ENCODE results near the gene AXIN2.

DNA sequence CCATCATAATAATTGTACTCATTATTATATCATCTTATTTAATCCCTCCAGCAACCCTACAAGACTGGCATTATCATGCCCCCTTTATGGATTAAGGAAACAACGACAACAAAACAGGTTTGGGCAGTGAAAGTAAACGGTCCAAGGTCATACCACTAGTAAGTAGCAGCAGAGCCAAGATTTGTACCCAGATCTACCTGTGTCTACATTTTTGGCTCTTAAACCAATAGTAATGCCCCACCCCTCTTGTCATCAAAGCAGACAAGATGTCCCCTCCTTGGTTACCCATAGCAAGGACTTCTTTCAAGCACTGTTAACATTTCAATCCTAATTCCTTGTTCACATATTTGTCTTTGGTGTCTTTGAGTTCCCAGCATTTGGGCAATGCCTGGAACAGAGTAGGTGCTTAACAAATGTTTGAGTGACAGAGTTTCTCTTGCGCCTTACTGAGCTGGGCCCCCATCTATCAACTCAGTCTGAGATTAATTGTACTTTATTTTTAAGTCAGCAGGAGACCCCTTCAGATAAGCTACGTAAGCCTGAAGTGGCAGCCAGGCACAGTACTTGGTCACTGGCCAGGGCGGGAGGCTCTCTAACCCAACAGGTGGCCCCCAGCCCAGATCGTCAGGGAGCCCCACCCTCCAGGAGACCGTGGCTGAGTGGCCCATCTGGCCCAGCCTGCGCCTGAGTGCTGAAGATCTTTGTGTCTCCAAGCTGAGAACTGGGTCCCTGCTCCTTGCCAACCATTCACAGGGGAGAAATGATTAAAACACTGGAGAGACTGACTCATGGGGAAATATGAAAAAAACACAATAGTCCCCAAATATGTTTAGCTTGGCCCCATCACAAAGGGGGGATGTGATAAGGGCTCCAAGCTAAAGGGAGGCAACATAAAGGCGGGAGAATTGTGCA, 75.8 kb downstream of the AXIN2 start:
- TF ChIP-seq POLR2A (IDR thresholded peaks at IDR 0.05), result no peak
- TF ChIP-seq, protein P1, sequence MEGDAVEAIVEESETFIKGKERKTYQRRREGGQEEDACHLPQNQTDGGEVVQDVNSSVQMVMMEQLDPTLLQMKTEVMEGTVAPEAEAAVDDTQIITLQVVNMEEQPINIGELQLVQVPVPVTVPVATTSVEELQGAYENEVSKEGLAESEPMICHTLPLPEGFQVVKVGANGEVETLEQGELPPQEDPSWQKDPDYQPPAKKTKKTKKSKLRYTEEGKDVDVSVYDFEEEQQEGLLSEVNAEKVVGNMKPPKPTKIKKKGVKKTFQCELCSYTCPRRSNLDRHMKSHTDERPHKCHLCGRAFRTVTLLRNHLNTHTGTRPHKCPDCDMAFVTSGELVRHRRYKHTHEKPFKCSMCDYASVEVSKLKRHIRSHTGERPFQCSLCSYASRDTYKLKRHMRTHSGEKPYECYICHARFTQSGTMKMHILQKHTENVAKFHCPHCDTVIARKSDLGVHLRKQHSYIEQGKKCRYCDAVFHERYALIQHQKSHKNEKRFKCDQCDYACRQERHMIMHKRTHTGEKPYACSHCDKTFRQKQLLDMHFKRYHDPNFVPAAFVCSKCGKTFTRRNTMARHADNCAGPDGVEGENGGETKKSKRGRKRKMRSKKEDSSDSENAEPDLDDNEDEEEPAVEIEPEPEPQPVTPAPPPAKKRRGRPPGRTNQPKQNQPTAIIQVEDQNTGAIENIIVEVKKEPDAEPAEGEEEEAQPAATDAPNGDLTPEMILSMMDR (IDR thresholded peaks at IDR 0.05), result no peak
